K562 (cell line): ENCODE data around the gene MSGN1.

Source experiments
- CHD1 ChIP-seq: fragments of 200-600 bp; sonication (generic); IDR thresholded peaks from one replicate; pipeline ENCODE4 v1.6.1; 2012; ENCODE audit warnings: mild to moderate bottlenecking, moderate library complexity, low read length, inconsistent platforms
- CREM ChIP-seq: IDR thresholded peaks from 2 replicates; pipeline ENCODE4 v1.6.1; 2014; ENCODE audit warnings: antibody characterized with exemption, low read depth
- CTCF ChIP-seq, 3 experiments: IDR thresholded peaks in 2 of 3; conservative IDR thresholded peaks in 1 of 3; 2 replicates each; pipeline ENCODE4 v1.5.1; 2011 to 2012; ENCODE audit warnings: low read length in 3 of 3, mild to moderate bottlenecking in 3 of 3, control low read depth in 2 of 3, improper control_type of control experiment in 1 of 3, inconsistent platforms in 1 of 3, low read depth in 1 of 3, mixed read lengths in 1 of 3, moderate library complexity in 1 of 3; ENCODE audit not compliant: insufficient read depth in 2 of 3
- HDAC6 ChIP-seq: IDR thresholded peaks from 2 replicates; pipeline ENCODE4 v1.6.1; 2012; ENCODE audit warnings: low read depth, mild to moderate bottlenecking, control low read depth, inconsistent platforms, low read length, moderate library complexity
- MEF2A ChIP-seq: IDR thresholded peaks from 2 replicates; pipeline ENCODE4 v1.6.1; 2011; ENCODE audit warnings: low read depth, mild to moderate bottlenecking, low read length, moderate library complexity; ENCODE audit not compliant: control insufficient read depth
- MTA3 ChIP-seq: fragments of 450-650 bp; formaldehyde crosslinking; IDR thresholded peaks from 2 replicates; pipeline ENCODE4 v1.6.1; 2017; ENCODE audit warnings: mild to moderate bottlenecking, borderline replicate concordance
- SAFB2 ChIP-seq: fragments of 200-400 bp; formaldehyde crosslinking; IDR thresholded peaks from 2 replicates; pipeline ENCODE4 v1.6.1; 2018; ENCODE audit warnings: borderline replicate concordance, low read length, low read depth, moderate library complexity; ENCODE audit not compliant: severe bottlenecking
- SOX6 ChIP-seq: fragments of 450-650 bp; IDR thresholded peaks from 2 replicates; pipeline ENCODE4 v1.6.1; 2014; ENCODE audit warnings: mild to moderate bottlenecking
- TFAP4 ChIP-seq: sonication (generic); formaldehyde crosslinking; IDR thresholded peaks from 2 replicates; pipeline ENCODE4 v1.8.0; 2022; ENCODE audit warnings: missing genetic modification reagents, mild to moderate bottlenecking, moderate library complexity, borderline replicate concordance
- XRCC5 ChIP-seq: fragments of 200-400 bp; formaldehyde crosslinking; IDR thresholded peaks from 2 replicates; pipeline ENCODE4 v1.6.1; 2017; ENCODE audit warnings: low read depth, mild to moderate bottlenecking, low read length
- ZBTB11 ChIP-seq, 3 experiments: fragments of 200-800 bp in 1 of 3; fragments of 250-450 bp in 1 of 3; fragments of 450-650 bp in 1 of 3; sonication (Bioruptor Pico) in 1 of 3; sonication (Bioruptor generic) in 1 of 3; formaldehyde crosslinking in 1 of 3; IDR thresholded peaks; 2 replicates each; pipeline versions ENCODE4 v1.6.1 to v1.8.0; 2016 to 2022; ENCODE audit warnings: mild to moderate bottlenecking in 2 of 3, missing genetic modification characterization in 2 of 3, missing compliant biosample characterization in 1 of 3, moderate library complexity in 1 of 3
- ZBTB5 ChIP-seq: fragments of 450-650 bp; IDR thresholded peaks from 2 replicates; pipeline ENCODE4 v1.6.1; 2017; ENCODE audit warnings: antibody characterized with exemption

GRCh38 chr2:17858064-17858463 is 41.8 kb downstream of the MSGN1 start:
- TF ChIP-seq TFAP4 (CRISPR knock-in tag) = no peak
- no peak for TF ChIP-seq CTCF (IDR thresholded peaks at IDR 0.05 in 2 of 3, conservative IDR thresholded peaks at IDR 0.05 in 1 of 3; ENCODE audit: insufficient read depth in 2 of 3, low read depth in 1 of 3, low read length in 3 of 3)
- no peak for TF ChIP-seq MEF2A
- no peak for TF ChIP-seq CREM
- TF ChIP-seq SAFB2 = no peak
- no peak for TF ChIP-seq ZBTB5
- TF ChIP-seq SOX6 = no peak
- no peak for TF ChIP-seq CHD1
- no peak for TF ChIP-seq HDAC6
- TF ChIP-seq MTA3 = no peak
- no peak for TF ChIP-seq XRCC5
- TF ChIP-seq ZBTB11 (CRISPR knock-in tag; IDR thresholded peaks at IDR 0.05) = no peak
